Measurements from ENCODE around the gene DGKI.

The DGKI gene

GRCh38 chr7:137342828-137343261 lies 503.9 kb downstream of the DGKI start:
- no peak for DNase-seq (ENCODE audit: low spot score)

GRCh38 chr7:137342265-137342664 lies 504.5 kb downstream of the DGKI start:
- DNase-seq (ENCODE audit: low spot score), result no peak

GRCh38 chr7:137337902-137338301 lies 508.9 kb downstream of the DGKI start:
- no peak for DNase-seq (ENCODE audit: low spot score)

- DNase-seq (ENCODE audit: low spot score), result no peak
These were observed 511.0 kb downstream of the DGKI start for GRCh38 chr7:137335814-137336213.

- no peak for DNase-seq (ENCODE audit: low spot score)
These were observed 515.4 kb downstream of the DGKI start for GRCh38 chr7:137331378-137331777.

Data from HuH-7.5 (cell line).